Omental fat pad (tissue), 4 donors: ENCODE data around the gene ADGRB2. TPM values are rescaled to one million over a fixed set of nuclear protein-coding genes. Genes with fewer than 3 reads are reported as not detected.
A peak's percentile ranks its signal among the peaks of the same experiment; 100 is the strongest.

Experiments used
- ATAC-seq: fragments of 150-250 bp; one replicate; pipeline ENCODE4 v1.9.1; 2016; ENCODE audit warnings: mild to moderate bottlenecking, moderate library complexity; ENCODE audit not compliant: low FRiP score
- DNase-seq: peaks from one replicate; pipeline ENCODE4 v3.0.0-alpha.2; 2019; ENCODE audit warnings: low spot score
- CTCF ChIP-seq, 3 donors: fragments of 450-650 bp; IDR thresholded peaks; one replicate each; pipeline ENCODE4 v1.5.1; 2016 to 2017; ENCODE audit warnings: antibody characterized with exemption in 3 of 3, mild to moderate bottlenecking in 3 of 3, moderate library complexity in 2 of 3
- total RNA-seq, 4 donors: library from RNA; depleted of rRNA; stranded (reverse); fragments of >200 nt; gene quantifications; one replicate each; pipeline ENCODE4 v1.1.0, GENCODE V29; 2016

Gene ADGRB2
- total RNA-seq, 4 donors from 2014 or later = 0.79 to 7.5 (median 3.3) TPM

- peak; percentile 22 for DNase-seq
- no peak for ATAC-seq
- no peak for TF ChIP-seq CTCF (IDR thresholded peaks at IDR 0.05)
Measured at GRCh38 chr1:31795801-31796621, 31.9 kb upstream of the ADGRB2 start.

DNA sequence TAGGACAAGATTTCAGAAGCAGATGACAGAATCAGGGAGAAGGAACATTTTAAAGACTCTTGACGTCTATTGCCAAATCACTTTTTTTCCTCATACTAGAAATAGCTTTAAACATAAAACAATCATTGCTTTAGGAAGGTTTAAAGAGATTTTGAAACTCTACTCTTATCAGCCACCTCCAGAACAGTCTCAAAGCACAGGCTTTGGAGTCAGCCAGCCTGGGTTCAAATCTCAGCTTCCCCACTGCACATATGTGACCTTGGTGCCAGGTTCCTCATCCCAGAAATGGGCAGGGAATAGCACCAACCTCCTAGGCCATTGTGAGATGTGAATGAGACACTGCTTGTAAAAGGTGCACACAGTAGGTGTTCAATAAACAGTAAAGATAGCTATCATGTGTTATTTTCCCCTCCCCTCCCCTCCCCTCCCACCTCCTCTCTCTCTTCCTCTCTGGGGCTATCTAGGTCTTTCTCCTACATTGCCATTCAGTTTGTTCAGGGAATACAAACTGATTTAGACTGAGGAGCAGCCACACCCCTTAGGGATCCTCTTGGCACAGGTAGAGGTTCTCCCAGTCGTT, 31.0 kb upstream of the ADGRB2 start:
- no peak for TF ChIP-seq CTCF (IDR thresholded peaks at IDR 0.05)
- ATAC-seq (no peak), DNase-seq (no peak)

DNA sequence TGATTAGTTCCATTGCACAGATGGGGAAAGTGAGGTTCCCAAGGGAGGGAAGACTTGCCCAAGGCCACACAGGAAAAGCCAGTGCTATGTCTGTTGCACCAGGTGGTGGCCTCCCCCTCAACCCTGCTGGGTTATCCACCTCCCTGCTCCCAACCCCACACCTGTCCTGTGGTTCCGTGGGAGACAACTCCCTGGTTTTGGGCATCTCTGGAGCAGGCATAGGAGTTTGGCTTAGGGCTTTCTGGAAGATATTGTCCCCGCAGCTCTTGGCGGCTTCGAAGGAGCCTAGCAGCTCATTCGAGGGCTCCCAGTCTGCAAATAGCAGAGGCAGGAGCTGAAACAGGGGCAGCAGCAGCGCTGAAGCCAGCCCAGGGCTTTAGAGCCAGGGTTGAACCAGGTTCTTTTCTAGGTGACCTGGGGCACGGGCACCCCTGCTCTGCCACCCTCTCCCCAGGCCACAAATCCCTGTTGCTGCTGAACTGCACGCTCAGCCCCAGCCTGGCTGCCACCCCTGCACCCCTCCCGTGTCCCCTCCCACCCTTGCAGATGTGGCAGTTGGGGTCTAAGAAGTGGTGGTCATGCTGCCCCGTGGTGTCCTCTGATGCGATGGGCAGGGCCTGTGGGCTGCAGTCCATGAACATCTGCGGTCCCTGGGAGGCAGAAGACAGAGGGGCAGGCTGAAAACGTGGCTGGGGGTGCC, 29.6 kb upstream of the ADGRB2 start:
- no peak for ATAC-seq
- TF ChIP-seq CTCF (IDR thresholded peaks at IDR 0.05) = no peak
- no peak for DNase-seq

GRCh38 chr1:31793086-31793485, 28.9 kb upstream of the ADGRB2 start:
- no peak for TF ChIP-seq CTCF (IDR thresholded peaks at IDR 0.05)
- DNase-seq = no peak
- no peak for ATAC-seq

GRCh38 chr1:31792541-31792940, 28.4 kb upstream of the ADGRB2 start:
- DNase-seq (no peak), ATAC-seq (no peak)
- TF ChIP-seq CTCF (IDR thresholded peaks at IDR 0.05) = no peak

GRCh38 chr1:31792116-31792515, 28.0 kb upstream of the ADGRB2 start:
- TF ChIP-seq CTCF (IDR thresholded peaks at IDR 0.05) = no peak
- DNase-seq (no peak), ATAC-seq (no peak)
